IPS DF 6.9 (cell line): ENCODE measurements around the gene CDC26.
"Not testable (repeated sequence)": the region's sequence is repeated elsewhere in the genome, so short reads cannot be mapped to it uniquely, and the experiment has no call there.

ENCODE experiments used
- DNase-seq: peaks from one replicate; pipeline ENCODE4 v3.0.0-alpha.2; 2013; ENCODE audit warnings: low read depth, low spot score
- H3K27ac ChIP-seq: one replicate; pipeline ENCODE4 v1.5.1; 2013; ENCODE audit warnings: low read length, control low read depth
- H3K27me3 ChIP-seq: 2 replicates; pipeline ENCODE4 v1.6.1; 2013; ENCODE audit warnings: mild to moderate bottlenecking, low read length; ENCODE audit not compliant: control insufficient read depth, insufficient read depth
- H3K36me3 ChIP-seq: 2 replicates; pipeline ENCODE4 v1.6.1; 2013; ENCODE audit warnings: low read length; ENCODE audit not compliant: control insufficient read depth, insufficient read depth
- H3K4me1 ChIP-seq: 2 replicates; pipeline ENCODE4 v1.6.1; 2013; ENCODE audit warnings: low read length; ENCODE audit not compliant: control insufficient read depth, insufficient read depth
- H3K4me3 ChIP-seq: 2 replicates; pipeline ENCODE4 v1.5.1; 2013; ENCODE audit warnings: mild to moderate bottlenecking, low read length
- H3K9me3 ChIP-seq: 2 replicates; pipeline ENCODE4 v1.6.1; 2013; ENCODE audit warnings: low read length, inconsistent platforms; ENCODE audit not compliant: control insufficient read depth, insufficient read depth
- WGBS: extraction: QIAGEN DNeasy Blood & Tissue Kit; methylation state at CpG from one replicate; pipeline ENCODE4 v1.1.7; 2013; ENCODE audit warnings: mixed read lengths, missing lambda C conversion rate; ENCODE audit not compliant: insufficient read length, insufficient coverage; 5-methylcytosine and 5-hydroxymethylcytosine counted together

Gene CDC26

GRCh38 chr9:113266174-113266573, 9.2 kb downstream of the CDC26 start:
- Histone ChIP-seq H3K4me3 (no peak overlapping the region), H3K4me1 (no peaks in the 10 kb centered on the region), H3K27me3 (no peaks in the 10 kb centered on the region), H3K36me3 (peaks cover 3% of the 10 kb centered on the region; the same call in 1 of the 2 replicates), H3K9me3 (no peaks in the 10 kb centered on the region), H3K27ac (no peak overlapping the region)
- no peak for DNase-seq
- no CpG with 5 or more reads among the region's 3 CpGs for WGBS

- no peaks in the 10 kb centered on the region; the same call in 1 of the 2 replicates for H3K36me3 ChIP-seq
- H3K27ac ChIP-seq: no peak overlapping the region
- WGBS: no CpG with 5 or more reads among the region's 1 CpG
Observed at GRCh38 chr9:113261917-113262671, 13.3 kb downstream of the CDC26 start.

DNA sequence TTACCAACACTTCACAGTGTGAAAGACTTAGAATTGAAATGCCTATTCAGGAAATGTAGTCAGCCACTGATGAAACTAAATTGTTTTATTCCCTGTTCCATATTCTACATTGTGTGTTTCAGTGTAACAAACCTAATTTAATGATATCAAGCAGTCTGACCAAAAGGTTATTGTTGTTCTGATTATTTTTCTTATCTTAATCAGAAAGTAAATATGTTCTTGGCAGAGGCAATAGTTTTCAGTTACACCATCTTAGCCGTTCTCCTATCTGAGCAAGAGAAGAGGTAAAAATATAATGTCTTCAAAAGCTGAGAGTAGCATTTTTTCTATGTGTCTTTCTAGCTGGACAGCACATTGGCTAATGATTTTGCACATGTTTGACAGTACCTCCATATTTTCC, 17.1 kb downstream of the CDC26 start:
- no peaks in the 10 kb centered on the region for H3K9me3 ChIP-seq
- H3K27ac ChIP-seq: no peak overlapping the region
- no peaks in the 10 kb centered on the region; the same call in 1 of the 2 replicates for H3K36me3 ChIP-seq
- WGBS: no CpG with 5 or more reads among the region's 1 CpG
- no peaks in the 10 kb centered on the region for H3K27me3 ChIP-seq
- H3K4me3 ChIP-seq: no peak overlapping the region
- no peaks in the 10 kb centered on the region for H3K4me1 ChIP-seq
- no peak for DNase-seq

More at GRCh38 chr9:113261917-113262671, 13.3 kb downstream of the CDC26 start:
- H3K4me3 ChIP-seq: no peak overlapping the region
- H3K9me3 ChIP-seq: no peaks in the 10 kb centered on the region
- no peak for DNase-seq
- no peaks in the 10 kb centered on the region for H3K27me3 ChIP-seq
- H3K4me1 ChIP-seq: no peaks in the 10 kb centered on the region

- no peaks in the 10 kb centered on the region for H3K9me3 ChIP-seq
- H3K27me3 ChIP-seq: no peaks in the 10 kb centered on the region
- no CpG with 5 or more reads among the region's 3 CpGs for WGBS
Observed at GRCh38 chr9:113257863-113258262, 17.5 kb downstream of the CDC26 start.

GRCh38 chr9:113255438-113255837, 19.9 kb downstream of the CDC26 start:
- no peak for DNase-seq
- no CpG with 5 or more reads among the region's 6 CpGs for WGBS
- H3K4me3 ChIP-seq: no peak overlapping the region
- no peaks in the 10 kb centered on the region for H3K27me3 ChIP-seq
- H3K9me3 ChIP-seq: no peaks in the 10 kb centered on the region
- no peaks in the 10 kb centered on the region for H3K4me1 ChIP-seq
- no peaks in the 10 kb centered on the region; the same call in 1 of the 2 replicates for H3K36me3 ChIP-seq
- H3K27ac ChIP-seq: no peak overlapping the region

More at GRCh38 chr9:113257863-113258262, 17.5 kb downstream of the CDC26 start:
- no peaks in the 10 kb centered on the region; the same call in 1 of the 2 replicates for H3K36me3 ChIP-seq
- no peak for DNase-seq
- H3K4me3 ChIP-seq: no peak overlapping the region
- no peak overlapping the region for H3K27ac ChIP-seq
- H3K4me1 ChIP-seq: no peaks in the 10 kb centered on the region

GRCh38 chr9:113254991-113255390, 20.4 kb downstream of the CDC26 start:
- WGBS: no CpG with 5 or more reads among the region's 1 CpG
- no peaks in the 10 kb centered on the region for H3K4me1 ChIP-seq
- no peaks in the 10 kb centered on the region; the same call in 1 of the 2 replicates for H3K36me3 ChIP-seq
- DNase-seq: no peak
- H3K27ac ChIP-seq: no peak overlapping the region
- H3K27me3 ChIP-seq: no peaks in the 10 kb centered on the region
- H3K9me3 ChIP-seq: no peaks in the 10 kb centered on the region
- no peak overlapping the region for H3K4me3 ChIP-seq

GRCh38 chr9:113250807-113251206, 24.6 kb downstream of the CDC26 start:
- no CpG with 5 or more reads among the region's 2 CpGs for WGBS
- Histone ChIP-seq H3K27me3 (no peaks in the 10 kb centered on the region), H3K27ac (no peak overlapping the region), H3K9me3 (no peaks in the 10 kb centered on the region), H3K36me3 (no peaks in the 10 kb centered on the region), H3K4me1 (no peaks in the 10 kb centered on the region), H3K4me3 (no peak overlapping the region)
- DNase-seq: no peak

- not testable (repeated sequence) for H3K4me3 ChIP-seq, H3K9me3 ChIP-seq, H3K4me1 ChIP-seq, H3K36me3 ChIP-seq, H3K27me3 ChIP-seq, H3K27ac ChIP-seq, DNase-seq
- WGBS: no CpG with 5 or more reads among the region's 2 CpGs
Observed at GRCh38 chr9:113249661-113250060, 25.7 kb downstream of the CDC26 start.

GRCh38 chr9:113247640-113248039, 27.7 kb downstream of the CDC26 start:
- no peak for DNase-seq
- H3K27me3 ChIP-seq: no peaks in the 10 kb centered on the region
- H3K36me3 ChIP-seq: no peaks in the 10 kb centered on the region
- H3K4me3 ChIP-seq: no peak overlapping the region
- no peak overlapping the region for H3K27ac ChIP-seq
- no peaks in the 10 kb centered on the region for H3K4me1 ChIP-seq
- no peaks in the 10 kb centered on the region for H3K9me3 ChIP-seq

DNA sequence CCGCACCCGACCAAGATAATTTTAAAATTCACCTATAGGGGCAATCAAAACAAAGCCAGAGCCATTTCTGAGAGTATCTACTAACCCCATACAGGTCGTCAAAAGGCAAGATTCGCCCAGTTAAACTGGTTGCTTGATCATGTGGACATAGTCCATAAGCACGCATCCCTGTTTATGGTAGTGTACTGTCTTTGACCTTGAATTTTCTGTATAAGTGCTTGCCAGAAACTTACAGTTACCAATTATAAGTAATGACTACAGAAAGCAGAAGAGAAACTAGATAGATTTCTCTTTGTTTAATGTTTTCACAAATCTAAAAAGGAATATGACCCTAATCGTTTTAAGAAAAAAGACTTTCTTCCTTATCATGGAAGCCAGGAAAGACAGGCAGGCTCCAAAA, 28.4 kb downstream of the CDC26 start:
- no peaks in the 10 kb centered on the region for H3K27me3 ChIP-seq
- H3K9me3 ChIP-seq: no peaks in the 10 kb centered on the region
- H3K27ac ChIP-seq: no peak overlapping the region
- WGBS: no CpG with 5 or more reads among the region's 6 CpGs
- H3K4me1 ChIP-seq: no peaks in the 10 kb centered on the region
- no peak for DNase-seq
- H3K4me3 ChIP-seq: no peak overlapping the region
- no peaks in the 10 kb centered on the region for H3K36me3 ChIP-seq

DNA sequence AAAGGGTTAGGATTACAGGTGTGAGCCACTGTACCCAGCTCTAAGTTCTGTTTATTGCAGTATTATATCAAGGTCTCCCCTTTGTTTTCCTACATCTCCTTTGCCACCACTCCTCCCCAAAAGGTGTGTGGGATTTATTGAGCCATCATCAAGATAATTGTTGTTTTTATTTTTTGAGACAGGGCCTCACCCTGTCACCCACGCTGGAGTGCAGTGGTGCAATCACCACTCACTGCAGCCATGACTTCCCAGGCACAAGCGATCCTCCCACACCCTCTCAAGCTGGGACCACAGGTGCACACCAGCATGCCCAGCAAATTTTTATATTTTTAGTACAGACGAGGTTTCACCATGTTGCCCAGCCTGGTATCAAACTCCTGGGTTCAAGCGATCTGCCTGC, 29.5 kb downstream of the CDC26 start:
- Histone ChIP-seq H3K4me3 (no peak overlapping the region), H3K9me3 (no peaks in the 10 kb centered on the region), H3K4me1 (no peaks in the 10 kb centered on the region), H3K27ac (no peak overlapping the region), H3K36me3 (no peaks in the 10 kb centered on the region), H3K27me3 (no peaks in the 10 kb centered on the region)
- WGBS: no CpG with 5 or more reads among the region's 4 CpGs
- no peak for DNase-seq
